EL (cell line): ENCODE data around the gene HVCN1.
"Not testable (repeated sequence)": the region's sequence is repeated elsewhere in the genome, so short reads cannot be mapped to it uniquely, and the experiment has no call there.

ENCODE experiments used
- DNase-seq: peaks from one replicate; pipeline ENCODE4 v3.0.0-alpha.2; 2016

HVCN1 gene

GRCh38 chr12:110661337-110661972 is 27.5 kb downstream of the HVCN1 start:
- DNase-seq, result no peak

GRCh38 chr12:110658878-110659277 is 30.0 kb downstream of the HVCN1 start:
- DNase-seq, result no peak

- DNase-seq, result no peak
Observed at GRCh38 chr12:110658242-110658641, 30.7 kb downstream of the HVCN1 start.

- DNase-seq, result no peak
Observed at GRCh38 chr12:110657747-110658146, 31.2 kb downstream of the HVCN1 start.

- no peak for DNase-seq
Observed at GRCh38 chr12:110656071-110656655, 32.8 kb downstream of the HVCN1 start.

- DNase-seq, result not testable (repeated sequence)
Observed at GRCh38 chr12:110654238-110654637, 34.7 kb downstream of the HVCN1 start.

GRCh38 chr12:110649341-110649847 is 39.5 kb downstream of the HVCN1 start:
- no peak for DNase-seq

GRCh38 chr12:110647631-110648040 is 41.3 kb downstream of the HVCN1 start:
- DNase-seq, result no peak

GRCh38 chr12:110641521-110641920 is 47.4 kb downstream of the HVCN1 start:
- no peak for DNase-seq

- DNase-seq, result no peak
Observed at GRCh38 chr12:110640275-110641025, 48.5 kb downstream of the HVCN1 start.

GRCh38 chr12:110639336-110640141 is 49.4 kb downstream of the HVCN1 start:
- DNase-seq, result peak; percentile 25

GRCh38 chr12:110638796-110639195 is 50.1 kb downstream of the HVCN1 start:
- no peak for DNase-seq

GRCh38 chr12:110637869-110638441 is 51.0 kb downstream of the HVCN1 start:
- DNase-seq, result peak; percentile 8

- DNase-seq, result no peak
Observed at GRCh38 chr12:110636516-110636915, 52.4 kb downstream of the HVCN1 start.

- DNase-seq, result no peak
Observed at GRCh38 chr12:110635055-110635454, 53.9 kb downstream of the HVCN1 start.

GRCh38 chr12:110627500-110628195 is 61.3 kb downstream of the HVCN1 start:
- no peak for DNase-seq

- no peak for DNase-seq
Observed at GRCh38 chr12:110622582-110622981, 66.3 kb downstream of the HVCN1 start.

GRCh38 chr12:110619534-110619953 is 69.4 kb downstream of the HVCN1 start:
- peak; percentile 13 for DNase-seq

GRCh38 chr12:110616471-110617115 is 72.3 kb downstream of the HVCN1 start:
- DNase-seq, result no peak

- no peak for DNase-seq
Observed at GRCh38 chr12:110615171-110615570, 73.7 kb downstream of the HVCN1 start.
